HL-60 (cell line): ENCODE measurements around the gene CREB3.

ENCODE experiments used
- POLR2AphosphoS5 ChIP-seq: IDR thresholded peaks from 2 replicates; pipeline ENCODE4 v1.6.1; 2012; ENCODE audit warnings: low read depth
- TF ChIP-seq, protein P1 (sequence below): IDR thresholded peaks from one replicate; pipeline ENCODE4 v1.5.1; 2011; ENCODE audit warnings: low read length, control low read depth, inconsistent platforms; ENCODE audit not compliant: insufficient read depth
- TF ChIP-seq, protein P2 (sequence below): IDR thresholded peaks from 2 replicates; pipeline ENCODE4 v1.6.1; 2012; ENCODE audit warnings: low read depth; ENCODE audit not compliant: insufficient replicate concordance

DNA sequence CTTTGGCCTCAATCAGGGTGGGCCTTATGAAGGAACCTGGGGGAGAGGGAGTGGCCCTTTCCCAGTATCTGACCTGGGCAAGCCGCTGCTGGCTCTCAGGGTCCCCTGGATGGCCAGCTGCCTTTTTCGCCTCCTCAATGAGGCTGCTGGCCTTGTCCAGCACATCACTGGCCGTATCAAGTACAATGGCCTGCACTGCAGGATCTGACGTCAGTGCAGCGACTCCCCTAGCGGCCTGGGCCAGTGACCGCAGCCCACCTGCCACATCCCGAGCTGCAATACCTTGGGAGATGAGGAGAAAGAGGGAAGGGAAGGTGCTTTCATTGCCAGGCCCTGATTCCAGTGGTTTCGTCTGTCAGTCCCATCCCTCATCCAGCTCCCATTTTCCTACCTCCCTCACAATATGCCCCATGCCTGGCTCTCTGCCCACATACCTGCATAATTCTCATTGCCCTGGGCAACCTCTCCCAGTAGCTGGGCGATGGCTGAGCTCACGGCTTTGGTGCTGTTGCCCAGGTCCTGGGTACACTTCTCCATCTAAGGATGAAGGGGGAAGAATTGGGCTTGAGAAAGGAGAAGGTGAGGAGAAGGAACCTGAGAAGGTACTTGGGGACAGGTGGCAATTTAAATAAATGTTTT is 19.6 kb upstream of the CREB3 start:
- no peak for TF ChIP-seq POLR2AphosphoS5
- TF ChIP-seq, protein P1, sequence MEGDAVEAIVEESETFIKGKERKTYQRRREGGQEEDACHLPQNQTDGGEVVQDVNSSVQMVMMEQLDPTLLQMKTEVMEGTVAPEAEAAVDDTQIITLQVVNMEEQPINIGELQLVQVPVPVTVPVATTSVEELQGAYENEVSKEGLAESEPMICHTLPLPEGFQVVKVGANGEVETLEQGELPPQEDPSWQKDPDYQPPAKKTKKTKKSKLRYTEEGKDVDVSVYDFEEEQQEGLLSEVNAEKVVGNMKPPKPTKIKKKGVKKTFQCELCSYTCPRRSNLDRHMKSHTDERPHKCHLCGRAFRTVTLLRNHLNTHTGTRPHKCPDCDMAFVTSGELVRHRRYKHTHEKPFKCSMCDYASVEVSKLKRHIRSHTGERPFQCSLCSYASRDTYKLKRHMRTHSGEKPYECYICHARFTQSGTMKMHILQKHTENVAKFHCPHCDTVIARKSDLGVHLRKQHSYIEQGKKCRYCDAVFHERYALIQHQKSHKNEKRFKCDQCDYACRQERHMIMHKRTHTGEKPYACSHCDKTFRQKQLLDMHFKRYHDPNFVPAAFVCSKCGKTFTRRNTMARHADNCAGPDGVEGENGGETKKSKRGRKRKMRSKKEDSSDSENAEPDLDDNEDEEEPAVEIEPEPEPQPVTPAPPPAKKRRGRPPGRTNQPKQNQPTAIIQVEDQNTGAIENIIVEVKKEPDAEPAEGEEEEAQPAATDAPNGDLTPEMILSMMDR = no peak
- TF ChIP-seq, protein P2, sequence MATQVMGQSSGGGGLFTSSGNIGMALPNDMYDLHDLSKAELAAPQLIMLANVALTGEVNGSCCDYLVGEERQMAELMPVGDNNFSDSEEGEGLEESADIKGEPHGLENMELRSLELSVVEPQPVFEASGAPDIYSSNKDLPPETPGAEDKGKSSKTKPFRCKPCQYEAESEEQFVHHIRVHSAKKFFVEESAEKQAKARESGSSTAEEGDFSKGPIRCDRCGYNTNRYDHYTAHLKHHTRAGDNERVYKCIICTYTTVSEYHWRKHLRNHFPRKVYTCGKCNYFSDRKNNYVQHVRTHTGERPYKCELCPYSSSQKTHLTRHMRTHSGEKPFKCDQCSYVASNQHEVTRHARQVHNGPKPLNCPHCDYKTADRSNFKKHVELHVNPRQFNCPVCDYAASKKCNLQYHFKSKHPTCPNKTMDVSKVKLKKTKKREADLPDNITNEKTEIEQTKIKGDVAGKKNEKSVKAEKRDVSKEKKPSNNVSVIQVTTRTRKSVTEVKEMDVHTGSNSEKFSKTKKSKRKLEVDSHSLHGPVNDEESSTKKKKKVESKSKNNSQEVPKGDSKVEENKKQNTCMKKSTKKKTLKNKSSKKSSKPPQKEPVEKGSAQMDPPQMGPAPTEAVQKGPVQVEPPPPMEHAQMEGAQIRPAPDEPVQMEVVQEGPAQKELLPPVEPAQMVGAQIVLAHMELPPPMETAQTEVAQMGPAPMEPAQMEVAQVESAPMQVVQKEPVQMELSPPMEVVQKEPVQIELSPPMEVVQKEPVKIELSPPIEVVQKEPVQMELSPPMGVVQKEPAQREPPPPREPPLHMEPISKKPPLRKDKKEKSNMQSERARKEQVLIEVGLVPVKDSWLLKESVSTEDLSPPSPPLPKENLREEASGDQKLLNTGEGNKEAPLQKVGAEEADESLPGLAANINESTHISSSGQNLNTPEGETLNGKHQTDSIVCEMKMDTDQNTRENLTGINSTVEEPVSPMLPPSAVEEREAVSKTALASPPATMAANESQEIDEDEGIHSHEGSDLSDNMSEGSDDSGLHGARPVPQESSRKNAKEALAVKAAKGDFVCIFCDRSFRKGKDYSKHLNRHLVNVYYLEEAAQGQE = no peak
